Measurements from ENCODE around the gene MYL5. TPM values are rescaled to one million over a fixed set of nuclear protein-coding genes. Genes with fewer than 3 reads are reported as not detected.

The MYL5 gene
- total and polyA plus RNA-seq, 2 of the 4 experiments (the other 2 are of a cell fraction) = 9.1 to 16.0 TPM

GRCh38 chr4:699816-700580, 25.7 kb downstream of the MYL5 start:
- H2AK9ac ChIP-seq (replicated peaks; ENCODE audit: low read depth, low read length, poor library complexity) = no peak overlapping the region
- H2AK5ac ChIP-seq (ENCODE audit: low read depth, low read length) = no peak overlapping the region
- no peaks in the 10 kb centered on the region for H4K20me1 ChIP-seq (ENCODE audit: insufficient read depth, low read length)
- H3K23ac ChIP-seq (ENCODE audit: low read depth, low read length) = no peak overlapping the region
- H3K18ac ChIP-seq (ENCODE audit: low read depth, low read length) = no peak overlapping the region
- no peaks in the 10 kb centered on the region for H3K36me3 ChIP-seq (ENCODE audit: control insufficient read depth, insufficient read depth, low read length)
- H3K27ac ChIP-seq (ENCODE audit: insufficient read depth, low read length) = no peak overlapping the region
- H3K79me1 ChIP-seq (ENCODE audit: low read depth in 1 of 2, low read length in 2 of 2) = peaks cover 2% of the 10 kb centered on the region in 2 experiments; a peak in 1 of 4 replicates
- H2BK120ac ChIP-seq (ENCODE audit: low read depth, low read length) = no peak overlapping the region
- H4K5ac ChIP-seq (ENCODE audit: low read depth, low read length) = no peak overlapping the region
- no TSS peak for BruUV-seq (replicated peaks)
- H3K4me2 ChIP-seq (ENCODE audit: low read depth, low read length) = no peak overlapping the region
- intact Hi-C loops (cut with micrococcal nuclease) (no loop called here), in situ Hi-C loops (cut with MboI; ENCODE audit: low sequenced_read_pairs) (no loop called here), dilution Hi-C loops (cut with HindIII; ENCODE audit: low sequenced_read_pairs, unreplicated experiment) (no loop called here)
- no peak overlapping the region; a peak in 1 of 4 replicates for H4K8ac ChIP-seq (ENCODE audit: low read depth in 2 of 2, low read length in 2 of 2)
- H3K9me3 ChIP-seq (ENCODE audit: control insufficient read depth, insufficient read depth, low read length) = no peaks in the 10 kb centered on the region
- H3K4me3 ChIP-seq (ENCODE audit: insufficient read depth, low read depth, low read length) = no peak overlapping the region
- no peak for TF ChIP-seq POLR2A (IDR thresholded peaks at IDR 0.05; ENCODE audit: low read depth, low read length)
- no peak for TF ChIP-seq MXI1 (IDR thresholded peaks at IDR 0.05; ENCODE audit: borderline replicate concordance, low read depth, low read length)
- no peak for TF ChIP-seq USF2 (IDR thresholded peaks at IDR 0.05; ENCODE audit: low read depth, low read length)
- no peak for TF ChIP-seq RFX5 (IDR thresholded peaks at IDR 0.05; ENCODE audit: low read depth, low read length)
- TF ChIP-seq CEBPB (IDR thresholded peaks at IDR 0.05; ENCODE audit: low read depth, low read length) = no peak
- TF ChIP-seq FOS (IDR thresholded peaks at IDR 0.05; ENCODE audit: low read depth, low read length) = no peak
- no peak for TF ChIP-seq SMC3 (IDR thresholded peaks at IDR 0.05; ENCODE audit: low read depth, low read length)
- TF ChIP-seq BHLHE40 (IDR thresholded peaks at IDR 0.05; ENCODE audit: low read depth, low read length) = no peak
- TF ChIP-seq NFE2L2 (IDR thresholded peaks at IDR 0.05; ENCODE audit: low read depth, low read length) = no peak
- TF ChIP-seq CTCF (conservative IDR thresholded peaks at IDR 0.05; ENCODE audit: low read depth, low read length) = no peak
- TF ChIP-seq RAD21 (IDR thresholded peaks at IDR 0.05; ENCODE audit: low read length) = no peak
- TF ChIP-seq CHD1 (IDR thresholded peaks at IDR 0.05; ENCODE audit: low read depth, low read length) = no peak
- no peak for TF ChIP-seq MAZ (IDR thresholded peaks at IDR 0.05; ENCODE audit: borderline replicate concordance, low read depth, low read length)
- no peak for TF ChIP-seq MAFK (IDR thresholded peaks at IDR 0.05; ENCODE audit: low read depth, low read length)
- TF ChIP-seq RCOR1 (IDR thresholded peaks at IDR 0.05; ENCODE audit: insufficient replicate concordance, low read length) = no peak
- no peak overlapping the region for H2BK15ac ChIP-seq (ENCODE audit: low read depth, low read length)
- no peak for ATAC-seq (ENCODE audit: low read depth)
- no peak overlapping the region for H4K91ac ChIP-seq (ENCODE audit: insufficient read depth, low read depth, low read length)
- ChIA-PET POLR2A (ENCODE audit: unreplicated experiment) (interaction anchor here (1.0 kb wide), 1 partner anchor 12 kb away, joined by 11 read pairs; no protein-coding TSS in a partner anchor), CTCF (no interaction called here)
- no peak overlapping the region for H2BK5ac ChIP-seq (ENCODE audit: low read depth, low read length, poor library complexity, severe bottlenecking)
- H3K56ac ChIP-seq (ENCODE audit: extremely low read depth, insufficient read depth, low read length) = no peak overlapping the region
- H2AFZ ChIP-seq (replicated peaks; ENCODE audit: low read length, poor library complexity) = peak overlapping the region; percentile 82
- H3K27me3 ChIP-seq (ENCODE audit: control insufficient read depth, insufficient read depth, low read length) = peaks cover 10% of the 10 kb centered on the region
- H3K4ac ChIP-seq (ENCODE audit: low read depth, low read length) = peak overlapping the region; percentile 37; the same call in 1 of the 2 replicates
- H2BK20ac ChIP-seq (ENCODE audit: low read depth, low read length) = no peak overlapping the region; the same call in 1 of the 2 replicates
- peaks cover 3% of the 10 kb centered on the region for H3K9me1 ChIP-seq (ENCODE audit: insufficient read depth, low read length)
- peak overlapping the region; percentile 52; the same call in 1 of the 2 replicates for H3K14ac ChIP-seq (replicated peaks; ENCODE audit: low read depth, low read length)
- no peak overlapping the region for H3K9ac ChIP-seq (ENCODE audit: low read depth, low read length)
- 81% methylated on average over 5 of the region's 27 CpGs; no CpG with 5 or more reads in 1 of the 2 experiments for WGBS, 2 experiments (ENCODE audit: extremely low coverage in 2 of 2, insufficient read length in 1 of 2)
- H3K4me1 ChIP-seq (ENCODE audit: control insufficient read depth, insufficient read depth, low read length) = peaks cover 4% of the 10 kb centered on the region; the same call in 1 of the 2 replicates
- no peak for DNase-seq

Data from IMR-90 (cell line).